Measurements from ENCODE around the gene SERTAD2.

DNA sequence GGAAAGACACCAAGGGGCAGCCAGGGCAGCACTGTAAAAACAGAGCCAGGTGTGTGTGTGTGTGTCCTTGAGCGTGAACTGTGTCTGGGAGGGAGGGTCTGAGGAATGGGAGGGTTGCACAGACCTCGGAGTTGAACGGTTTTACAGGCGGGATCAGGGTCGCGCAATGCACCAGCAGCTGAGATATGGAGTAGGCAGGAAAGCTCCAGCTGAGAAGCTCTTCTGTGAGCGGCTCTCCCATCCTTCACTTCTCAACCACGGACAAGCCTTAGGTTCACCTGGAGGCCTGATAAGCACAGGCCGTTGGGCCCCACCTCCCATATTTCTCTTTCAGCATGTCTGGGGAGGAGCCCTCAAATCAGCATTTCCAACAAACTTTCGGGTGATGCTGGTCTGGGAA, 12.1 kb downstream of the SERTAD2 start:
- TF ChIP-seq POLR2A (IDR thresholded peaks at IDR 0.05; ENCODE audit: low read depth, low read length) (no peak), CEBPB (IDR thresholded peaks at IDR 0.05; ENCODE audit: low read depth, low read length) (no peak), RCOR1 (IDR thresholded peaks at IDR 0.05; ENCODE audit: insufficient replicate concordance, low read length) (no peak), RAD21 (IDR thresholded peaks at IDR 0.05; ENCODE audit: low read length) (no peak), FOS (IDR thresholded peaks at IDR 0.05; ENCODE audit: low read depth, low read length) (no peak), MAFK (IDR thresholded peaks at IDR 0.05; ENCODE audit: low read depth, low read length) (no peak), SMC3 (IDR thresholded peaks at IDR 0.05; ENCODE audit: low read depth, low read length) (no peak), CHD1 (IDR thresholded peaks at IDR 0.05; ENCODE audit: low read depth, low read length) (no peak), RFX5 (IDR thresholded peaks at IDR 0.05; ENCODE audit: low read depth, low read length) (no peak)
- TF ChIP-seq, protein P1, sequence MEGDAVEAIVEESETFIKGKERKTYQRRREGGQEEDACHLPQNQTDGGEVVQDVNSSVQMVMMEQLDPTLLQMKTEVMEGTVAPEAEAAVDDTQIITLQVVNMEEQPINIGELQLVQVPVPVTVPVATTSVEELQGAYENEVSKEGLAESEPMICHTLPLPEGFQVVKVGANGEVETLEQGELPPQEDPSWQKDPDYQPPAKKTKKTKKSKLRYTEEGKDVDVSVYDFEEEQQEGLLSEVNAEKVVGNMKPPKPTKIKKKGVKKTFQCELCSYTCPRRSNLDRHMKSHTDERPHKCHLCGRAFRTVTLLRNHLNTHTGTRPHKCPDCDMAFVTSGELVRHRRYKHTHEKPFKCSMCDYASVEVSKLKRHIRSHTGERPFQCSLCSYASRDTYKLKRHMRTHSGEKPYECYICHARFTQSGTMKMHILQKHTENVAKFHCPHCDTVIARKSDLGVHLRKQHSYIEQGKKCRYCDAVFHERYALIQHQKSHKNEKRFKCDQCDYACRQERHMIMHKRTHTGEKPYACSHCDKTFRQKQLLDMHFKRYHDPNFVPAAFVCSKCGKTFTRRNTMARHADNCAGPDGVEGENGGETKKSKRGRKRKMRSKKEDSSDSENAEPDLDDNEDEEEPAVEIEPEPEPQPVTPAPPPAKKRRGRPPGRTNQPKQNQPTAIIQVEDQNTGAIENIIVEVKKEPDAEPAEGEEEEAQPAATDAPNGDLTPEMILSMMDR (conservative IDR thresholded peaks at IDR 0.05; ENCODE audit: low read depth, low read length): no peak
- TF ChIP-seq, protein P2, sequence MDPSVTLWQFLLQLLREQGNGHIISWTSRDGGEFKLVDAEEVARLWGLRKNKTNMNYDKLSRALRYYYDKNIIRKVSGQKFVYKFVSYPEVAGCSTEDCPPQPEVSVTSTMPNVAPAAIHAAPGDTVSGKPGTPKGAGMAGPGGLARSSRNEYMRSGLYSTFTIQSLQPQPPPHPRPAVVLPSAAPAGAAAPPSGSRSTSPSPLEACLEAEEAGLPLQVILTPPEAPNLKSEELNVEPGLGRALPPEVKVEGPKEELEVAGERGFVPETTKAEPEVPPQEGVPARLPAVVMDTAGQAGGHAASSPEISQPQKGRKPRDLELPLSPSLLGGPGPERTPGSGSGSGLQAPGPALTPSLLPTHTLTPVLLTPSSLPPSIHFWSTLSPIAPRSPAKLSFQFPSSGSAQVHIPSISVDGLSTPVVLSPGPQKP (IDR thresholded peaks at IDR 0.05; ENCODE audit: borderline replicate concordance, low read depth, low read length): no peak
- TF ChIP-seq, protein P3, sequence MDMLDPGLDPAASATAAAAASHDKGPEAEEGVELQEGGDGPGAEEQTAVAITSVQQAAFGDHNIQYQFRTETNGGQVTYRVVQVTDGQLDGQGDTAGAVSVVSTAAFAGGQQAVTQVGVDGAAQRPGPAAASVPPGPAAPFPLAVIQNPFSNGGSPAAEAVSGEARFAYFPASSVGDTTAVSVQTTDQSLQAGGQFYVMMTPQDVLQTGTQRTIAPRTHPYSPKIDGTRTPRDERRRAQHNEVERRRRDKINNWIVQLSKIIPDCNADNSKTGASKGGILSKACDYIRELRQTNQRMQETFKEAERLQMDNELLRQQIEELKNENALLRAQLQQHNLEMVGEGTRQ (IDR thresholded peaks at IDR 0.05; ENCODE audit: low read depth, low read length): no peak
